Keratinocyte (primary cell): ENCODE results near the gene EMILIN1. TPM values are rescaled to one million over a fixed set of nuclear protein-coding genes. Genes with fewer than 3 reads are reported as not detected.

Experiments used
- DNase-seq: peaks from one replicate; pipeline ENCODE4 v3.0.0-alpha.2; 2011; ENCODE audit warnings: low read depth, missing footprints, low spot score
- FAIRE-seq: peaks from 2 replicates; lab custom pipeline; 2011; peaks lifted over from hg19 to GRCh38; lab: Jason Lieb, UNC
- H2AFZ ChIP-seq: 2 replicates; pipeline ENCODE4 v1.6.0; 2012; ENCODE audit warnings: low read length, control low read depth, inconsistent platforms; ENCODE audit not compliant: control insufficient read depth
- H3K27ac ChIP-seq: 2 replicates; pipeline ENCODE4 v1.5.1; 2011; ENCODE audit warnings: low read length; ENCODE audit not compliant: control insufficient read depth, insufficient read depth
- H3K27me3 ChIP-seq: 3 replicates; pipeline ENCODE4 v1.6.0; 2011; ENCODE audit warnings: low read length; ENCODE audit not compliant: control insufficient read depth, insufficient read depth; ENCODE audit errors: extremely low read depth
- H3K36me3 ChIP-seq, 2 experiments: 2 replicates in 1 of 2; 3 replicates in 1 of 2; pipeline ENCODE4 v1.5.1; 2011; ENCODE audit warnings: low read length in 2 of 2, mild to moderate bottlenecking in 1 of 2; ENCODE audit not compliant: control insufficient read depth in 2 of 2, insufficient read depth in 2 of 2; ENCODE audit errors: extremely low read depth in 1 of 2
- H3K4me1 ChIP-seq: 3 replicates; pipeline ENCODE4 v1.5.1; 2011; ENCODE audit warnings: low read length; ENCODE audit not compliant: control insufficient read depth, insufficient read depth; ENCODE audit errors: extremely low read depth
- H3K4me2 ChIP-seq: 3 replicates; pipeline ENCODE4 v1.6.0; 2011; ENCODE audit warnings: low read depth, low read length; ENCODE audit not compliant: control insufficient read depth, insufficient read depth; ENCODE audit errors: extremely low read depth
- H3K4me3 ChIP-seq, 3 experiments: fragments of 200-600 bp in 1 of 3; sonication (generic) in 1 of 3; 2 replicates in 2 of 3; 3 replicates in 1 of 3; pipeline ENCODE4 v1.5.1; 2011 to 2016; ENCODE audit warnings: low read length in 3 of 3, mild to moderate bottlenecking in 3 of 3, control low read depth in 2 of 3, inconsistent platforms in 1 of 3, low read depth in 1 of 3, mixed read lengths in 1 of 3, mixed run types in 1 of 3, moderate library complexity in 1 of 3; ENCODE audit not compliant: control insufficient read depth in 2 of 3, insufficient read depth in 2 of 3; ENCODE audit errors: extremely low read depth in 1 of 3
- H3K79me2 ChIP-seq: 2 replicates; pipeline ENCODE4 v1.6.0; 2012; ENCODE audit warnings: low read length; ENCODE audit not compliant: control insufficient read depth, insufficient read depth
- H3K9ac ChIP-seq: 3 replicates; pipeline ENCODE4 v1.6.0; 2011; ENCODE audit warnings: low read length; ENCODE audit not compliant: control insufficient read depth, insufficient read depth; ENCODE audit errors: extremely low read depth
- H3K9me1 ChIP-seq: 3 replicates; pipeline ENCODE4 v1.6.0; 2011; ENCODE audit warnings: low read length; ENCODE audit not compliant: control insufficient read depth, insufficient read depth; ENCODE audit errors: extremely low read depth
- H3K9me3 ChIP-seq: 2 replicates; pipeline ENCODE4 v1.5.1; 2012; ENCODE audit warnings: low read depth, low read length; ENCODE audit not compliant: control insufficient read depth
- H4K20me1 ChIP-seq: 3 replicates; pipeline ENCODE4 v1.6.0; 2011; ENCODE audit warnings: low read length; ENCODE audit not compliant: control insufficient read depth, insufficient read depth; ENCODE audit errors: extremely low read depth
- EZH2 ChIP-seq: IDR thresholded peaks from one replicate; pipeline ENCODE4 v1.6.1; 2012; ENCODE audit warnings: inconsistent platforms, mild to moderate bottlenecking, low read length, moderate library complexity
- dilution Hi-C: fragments of 300-500 bp; cut with MboI; formaldehyde crosslinking; loops from one replicate; pipeline ENCODE4 v1.7.0; 2020; ENCODE audit warnings: low sequenced_read_pairs; ENCODE audit not compliant: extremely low pct_ligation_motif_present
- polyA plus RNA-seq, 5 experiments: library from polyadenylated mRNA; depleted of rRNA in 3 of 5; stranded (reverse) in 3 of 5; stranded (forward) in 1 of 5; unstranded in 1 of 5; fragments of >200 nt; gene quantifications; 1 replicate in 1 of 5; 2 replicates in 3 of 5; 3 replicates in 1 of 5; pipeline versions ENCODE4 v1.2.1 to v1.2.3, GENCODE V29; 2011 to 2012; ENCODE audit warnings: missing spikeins in 2 of 5, low read depth in 1 of 5, low replicate concordance in 1 of 5
- TF ChIP-seq, protein P1 (sequence below), 3 experiments: IDR thresholded peaks in 1 of 3; conservative IDR thresholded peaks in 1 of 3; optimal IDR thresholded peaks in 1 of 3; 2 replicates in 2 of 3; 3 replicates in 1 of 3; pipeline versions ENCODE3 to v1.5.1; 2011; ENCODE audit warnings: low read length in 3 of 3, mild to moderate bottlenecking in 3 of 3, moderate library complexity in 2 of 3, control low read depth in 1 of 3, inconsistent platforms in 1 of 3; ENCODE audit not compliant: insufficient read depth in 2 of 3; ENCODE audit errors: extremely low read depth in 1 of 3

Gene EMILIN1
- polyA plus RNA-seq, 1 donor (not counting 4 experiments of a cell fraction or from before 2014, with no cell fraction given) = 0.03 TPM

DNA sequence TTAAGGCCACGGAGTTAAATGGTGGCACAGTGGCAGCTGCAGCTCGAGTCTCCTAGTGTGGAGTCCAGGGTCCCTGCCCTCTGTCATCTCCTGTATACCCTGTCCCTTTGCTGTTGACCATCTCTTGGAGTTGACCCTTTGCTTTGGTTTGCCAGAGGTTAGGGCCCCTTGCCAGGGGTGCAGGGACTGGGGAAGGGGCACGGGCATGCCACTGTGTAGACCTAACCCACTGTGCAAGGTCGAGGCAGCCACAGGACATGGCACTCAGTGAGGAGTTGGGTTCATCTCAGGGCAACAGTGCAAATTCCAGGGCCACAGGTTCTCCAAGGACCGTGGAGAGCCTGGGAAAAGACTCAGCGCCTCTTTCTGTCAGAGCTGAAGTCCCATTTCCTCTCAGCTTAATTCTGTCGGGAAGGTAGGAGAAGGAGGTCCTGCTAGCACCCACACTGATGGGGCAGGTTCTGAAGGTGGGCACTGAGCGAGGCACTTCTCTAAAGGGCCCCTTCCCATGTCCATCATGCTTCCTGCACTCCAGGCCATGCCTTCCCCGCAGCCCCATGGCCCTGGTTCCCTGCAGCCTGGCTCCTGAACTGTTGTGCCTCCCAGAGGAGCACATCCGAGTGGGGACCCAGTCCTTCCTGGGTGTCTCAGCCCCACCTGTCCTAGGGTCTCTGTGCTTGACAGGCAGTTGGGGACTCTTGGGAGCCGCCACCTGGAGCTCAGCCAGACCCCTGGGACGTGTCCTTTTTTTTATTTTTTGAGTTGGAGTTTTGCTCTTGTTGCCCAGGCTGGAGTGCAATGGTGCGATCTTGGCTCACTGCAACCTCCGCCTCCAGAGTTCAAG, 10.9 kb downstream of the EMILIN1 start:
- Histone ChIP-seq H3K4me3 (no peak overlapping the region), H3K4me1 (peaks cover 10% of the 10 kb centered on the region), H3K27me3 (no peaks in the 10 kb centered on the region), H3K36me3 (no peaks in the 10 kb centered on the region), H3K9me3 (no peaks in the 10 kb centered on the region), H3K27ac (no peak overlapping the region), H4K20me1 (no peaks in the 10 kb centered on the region), H2AFZ (no peak overlapping the region), H3K4me2 (no peak overlapping the region), H3K9ac (no peak overlapping the region), H3K79me2 (no peaks in the 10 kb centered on the region), H3K9me1 (no peaks in the 10 kb centered on the region)
- TF ChIP-seq EZH2 = no peak
- TF ChIP-seq, protein P1, sequence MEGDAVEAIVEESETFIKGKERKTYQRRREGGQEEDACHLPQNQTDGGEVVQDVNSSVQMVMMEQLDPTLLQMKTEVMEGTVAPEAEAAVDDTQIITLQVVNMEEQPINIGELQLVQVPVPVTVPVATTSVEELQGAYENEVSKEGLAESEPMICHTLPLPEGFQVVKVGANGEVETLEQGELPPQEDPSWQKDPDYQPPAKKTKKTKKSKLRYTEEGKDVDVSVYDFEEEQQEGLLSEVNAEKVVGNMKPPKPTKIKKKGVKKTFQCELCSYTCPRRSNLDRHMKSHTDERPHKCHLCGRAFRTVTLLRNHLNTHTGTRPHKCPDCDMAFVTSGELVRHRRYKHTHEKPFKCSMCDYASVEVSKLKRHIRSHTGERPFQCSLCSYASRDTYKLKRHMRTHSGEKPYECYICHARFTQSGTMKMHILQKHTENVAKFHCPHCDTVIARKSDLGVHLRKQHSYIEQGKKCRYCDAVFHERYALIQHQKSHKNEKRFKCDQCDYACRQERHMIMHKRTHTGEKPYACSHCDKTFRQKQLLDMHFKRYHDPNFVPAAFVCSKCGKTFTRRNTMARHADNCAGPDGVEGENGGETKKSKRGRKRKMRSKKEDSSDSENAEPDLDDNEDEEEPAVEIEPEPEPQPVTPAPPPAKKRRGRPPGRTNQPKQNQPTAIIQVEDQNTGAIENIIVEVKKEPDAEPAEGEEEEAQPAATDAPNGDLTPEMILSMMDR (optimal IDR thresholded peaks at IDR 0.05 in 1 of 3, IDR thresholded peaks at IDR 0.05 in 1 of 3, conservative IDR thresholded peaks at IDR 0.05 in 1 of 3; ENCODE audit: extremely low read depth in 1 of 3, insufficient read depth in 2 of 3, low read length in 3 of 3) = no peak
- FAIRE-seq = no peak
- dilution Hi-C loops = no loop called here
- DNase-seq = no peak

GRCh38 chr2:27091746-27092695, 13.6 kb downstream of the EMILIN1 start:
- H3K4me3 ChIP-seq = no peak overlapping the region

More at GRCh38 chr2:27091746-27092695, 13.6 kb downstream of the EMILIN1 start:
- Histone ChIP-seq H3K9ac (no peak overlapping the region), H3K4me1 (peaks cover 7% of the 10 kb centered on the region), H3K9me3 (no peaks in the 10 kb centered on the region), H3K9me1 (no peaks in the 10 kb centered on the region), H3K36me3 (no peaks in the 10 kb centered on the region), H3K27ac (no peak overlapping the region), H3K79me2 (no peaks in the 10 kb centered on the region), H2AFZ (no peak overlapping the region), H3K27me3 (no peaks in the 10 kb centered on the region), H3K4me2 (no peak overlapping the region), H4K20me1 (no peaks in the 10 kb centered on the region)
- dilution Hi-C loops = no loop called here
- DNase-seq (no peak), FAIRE-seq (no peak)
- no peak for TF ChIP-seq EZH2
- TF ChIP-seq, protein P1 (optimal IDR thresholded peaks at IDR 0.05 in 1 of 3, IDR thresholded peaks at IDR 0.05 in 1 of 3, conservative IDR thresholded peaks at IDR 0.05 in 1 of 3; ENCODE audit: extremely low read depth in 1 of 3, insufficient read depth in 2 of 3, low read length in 3 of 3) = no peak
